OCI-LY1 (cell line): ENCODE measurements around the gene FAP.

Experiments
- H2AFZ ChIP-seq: fragments of 200-600 bp; sonication (generic), shearing (Covaris generic); 2 replicates; pipeline ENCODE4 v1.6.0; 2014; ENCODE audit warnings: antibody characterized with exemption, mild to moderate bottlenecking, low read length
- H3F3A ChIP-seq: fragments of 200-600 bp; sonication (generic), shearing (Covaris generic); 2 replicates; pipeline ENCODE4 v1.6.0; 2014; ENCODE audit warnings: mild to moderate bottlenecking, antibody characterized with exemption, low read length, moderate library complexity; ENCODE audit not compliant: insufficient read depth
- H3K27ac ChIP-seq: fragments of 200-600 bp; sonication (generic); 2 replicates; pipeline ENCODE4 v1.5.1; 2014; ENCODE audit warnings: low read length, mixed run types, mild to moderate bottlenecking, low read depth; ENCODE audit not compliant: poor library complexity, severe bottlenecking
- H3K27me3 ChIP-seq: fragments of 200-600 bp; sonication (generic); 2 replicates; pipeline ENCODE4 v1.6.0; 2014; ENCODE audit warnings: antibody characterized with exemption, mild to moderate bottlenecking, low read length, moderate library complexity; ENCODE audit not compliant: insufficient read depth
- H3K36me3 ChIP-seq: fragments of 200-600 bp; sonication (generic); 2 replicates; pipeline ENCODE4 v1.6.1; 2014; ENCODE audit warnings: mild to moderate bottlenecking, antibody characterized with exemption, low read length, moderate library complexity, mixed read lengths; ENCODE audit not compliant: insufficient read depth
- H3K4me1 ChIP-seq: fragments of 200-600 bp; sonication (generic); 2 replicates; pipeline ENCODE4 v1.5.1; 2014; ENCODE audit warnings: mild to moderate bottlenecking, low read length, moderate library complexity; ENCODE audit not compliant: insufficient read depth, severe bottlenecking
- H3K4me2 ChIP-seq: fragments of 200-600 bp; sonication (generic), shearing (Covaris generic); 2 replicates; pipeline ENCODE4 v1.6.1; 2014; ENCODE audit warnings: low read length
- H3K4me3 ChIP-seq: fragments of 200-600 bp; sonication (generic); 2 replicates; pipeline ENCODE4 v1.5.1; 2014; ENCODE audit warnings: low read length, low read depth, mild to moderate bottlenecking, mixed read lengths; ENCODE audit not compliant: poor library complexity, severe bottlenecking
- H3K79me2 ChIP-seq: fragments of 200-600 bp; shearing (Covaris generic); 2 replicates; pipeline ENCODE4 v1.6.1; 2016; ENCODE audit warnings: mixed run types, low read length, mixed read lengths; ENCODE audit not compliant: insufficient read depth
- H3K9ac ChIP-seq: fragments of 200-600 bp; sonication (generic), shearing (Covaris generic); 2 replicates; pipeline ENCODE4 v1.6.1; 2014; ENCODE audit warnings: mild to moderate bottlenecking, low read length, mixed read lengths
- H3K9me2 ChIP-seq: fragments of 200-600 bp; sonication (generic), shearing (Covaris generic); 2 replicates; pipeline ENCODE4 v1.6.1; 2014; ENCODE audit warnings: low read depth, mild to moderate bottlenecking, low read length, mixed read lengths
- H3K9me3 ChIP-seq: fragments of 200-600 bp; shearing (Covaris generic); 2 replicates; pipeline ENCODE4 v1.6.1; 2014; ENCODE audit warnings: low read length, mixed read lengths
- H4K20me1 ChIP-seq: fragments of 200-600 bp; sonication (generic), shearing (Covaris generic); 2 replicates; pipeline ENCODE4 v1.6.0; 2016; ENCODE audit warnings: mild to moderate bottlenecking, low read length; ENCODE audit not compliant: insufficient read depth
- CTCF ChIP-seq: fragments of 200-600 bp; sonication (generic), shearing (Covaris generic); IDR thresholded peaks from 2 replicates; pipeline ENCODE4 v1.5.1; 2017; ENCODE audit warnings: mild to moderate bottlenecking, antibody characterized with exemption, low read length, moderate library complexity, mixed read lengths
- EZH2 ChIP-seq: fragments of 200-600 bp; sonication (generic), shearing (Covaris generic); IDR thresholded peaks from 2 replicates; pipeline ENCODE4 v1.8.0; 2017; ENCODE audit warnings: borderline replicate concordance, mixed run types, mild to moderate bottlenecking, antibody characterized with exemption, low read length, moderate library complexity, mixed read lengths

The FAP gene

GRCh38 chr2:162232671-162233070 lies 10.6 kb downstream of the FAP start:
- Histone ChIP-seq H3K27ac (no peak overlapping the region), H3K9me3 (no peaks in the 10 kb centered on the region), H3F3A (no peaks in the 10 kb centered on the region), H3K9me2 (no peaks in the 10 kb centered on the region), H4K20me1 (no peaks in the 10 kb centered on the region), H3K4me3 (no peak overlapping the region), H3K36me3 (no peaks in the 10 kb centered on the region), H3K4me2 (no peak overlapping the region), H3K4me1 (no peaks in the 10 kb centered on the region), H3K9ac (no peak overlapping the region), H3K79me2 (no peaks in the 10 kb centered on the region), H3K27me3 (no peaks in the 10 kb centered on the region; the same call in 1 of the 2 replicates), H2AFZ (no peak overlapping the region)
- TF ChIP-seq CTCF (no peak), EZH2 (no peak)

- Histone ChIP-seq H3K9me2 (no peaks in the 10 kb centered on the region), H3K27me3 (no peaks in the 10 kb centered on the region; the same call in 1 of the 2 replicates), H2AFZ (no peak overlapping the region), H3K4me2 (no peak overlapping the region), H3K36me3 (no peaks in the 10 kb centered on the region), H3K9ac (no peak overlapping the region), H3K9me3 (no peaks in the 10 kb centered on the region), H3K79me2 (no peaks in the 10 kb centered on the region), H3K4me3 (no peak overlapping the region), H4K20me1 (no peaks in the 10 kb centered on the region), H3F3A (no peaks in the 10 kb centered on the region), H3K27ac (no peak overlapping the region), H3K4me1 (no peaks in the 10 kb centered on the region)
- TF ChIP-seq EZH2 (no peak), CTCF (no peak)
Observed at GRCh38 chr2:162232027-162232426, 11.2 kb downstream of the FAP start.

- Histone ChIP-seq H3K9me3 (no peaks in the 10 kb centered on the region), H3K27ac (no peak overlapping the region), H3K36me3 (no peaks in the 10 kb centered on the region), H2AFZ (no peak overlapping the region), H3K79me2 (no peaks in the 10 kb centered on the region), H3K4me1 (no peaks in the 10 kb centered on the region), H3K27me3 (no peaks in the 10 kb centered on the region; the same call in 1 of the 2 replicates), H3K4me3 (no peak overlapping the region), H3K9me2 (no peaks in the 10 kb centered on the region), H4K20me1 (no peaks in the 10 kb centered on the region), H3K4me2 (no peak overlapping the region), H3F3A (no peaks in the 10 kb centered on the region), H3K9ac (no peak overlapping the region)
- TF ChIP-seq EZH2 (no peak), CTCF (no peak)
Observed at GRCh38 chr2:162230761-162231160, 12.5 kb downstream of the FAP start.
